WI38 (cell line): ENCODE results near the gene DHDH.
A peak's percentile ranks its signal among the peaks of the same experiment; 100 is the strongest.

Experiments used
- H3K4me3 ChIP-seq: 2 replicates; pipeline ENCODE4 v1.5.1; 2011; ENCODE audit warnings: low read depth, mild to moderate bottlenecking, control low read depth, low read length
- TF ChIP-seq, protein P1 (sequence below): IDR thresholded peaks from 2 replicates; pipeline ENCODE4 v1.5.1; 2012; ENCODE audit warnings: low read depth, mild to moderate bottlenecking, control low read depth, low read length

The DHDH gene

DNA sequence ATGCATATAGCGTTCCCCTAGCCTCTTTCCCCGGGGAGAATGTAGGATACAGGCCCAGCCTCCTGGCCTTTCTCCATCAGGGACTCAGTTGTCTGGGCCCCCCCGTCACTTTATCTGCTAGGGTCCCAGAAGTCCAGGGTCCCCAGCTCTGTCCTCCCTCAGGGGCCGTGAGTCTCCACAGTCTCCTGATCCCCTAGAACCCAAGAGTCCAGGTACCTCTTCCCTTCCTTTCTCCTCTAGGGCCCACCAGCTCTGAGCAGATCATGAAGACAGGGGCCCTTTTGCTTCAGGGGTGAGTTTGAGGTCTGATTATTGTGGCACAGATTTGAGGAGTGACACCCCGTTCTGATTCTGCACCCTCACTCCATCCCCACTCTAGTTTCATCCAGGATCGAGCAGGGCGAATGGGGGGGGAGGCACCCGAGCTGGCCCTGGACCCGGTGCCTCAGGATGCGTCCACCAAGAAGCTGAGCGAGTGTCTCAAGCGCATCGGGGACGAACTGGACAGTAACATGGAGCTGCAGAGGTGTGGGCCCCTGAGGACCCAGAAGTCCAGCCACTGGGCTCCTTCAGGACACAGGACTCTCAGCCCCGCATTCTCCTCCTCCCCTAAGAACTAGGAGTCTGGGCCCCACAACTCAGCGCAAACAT is 21.9 kb downstream of the DHDH start:
- TF ChIP-seq, protein P1, sequence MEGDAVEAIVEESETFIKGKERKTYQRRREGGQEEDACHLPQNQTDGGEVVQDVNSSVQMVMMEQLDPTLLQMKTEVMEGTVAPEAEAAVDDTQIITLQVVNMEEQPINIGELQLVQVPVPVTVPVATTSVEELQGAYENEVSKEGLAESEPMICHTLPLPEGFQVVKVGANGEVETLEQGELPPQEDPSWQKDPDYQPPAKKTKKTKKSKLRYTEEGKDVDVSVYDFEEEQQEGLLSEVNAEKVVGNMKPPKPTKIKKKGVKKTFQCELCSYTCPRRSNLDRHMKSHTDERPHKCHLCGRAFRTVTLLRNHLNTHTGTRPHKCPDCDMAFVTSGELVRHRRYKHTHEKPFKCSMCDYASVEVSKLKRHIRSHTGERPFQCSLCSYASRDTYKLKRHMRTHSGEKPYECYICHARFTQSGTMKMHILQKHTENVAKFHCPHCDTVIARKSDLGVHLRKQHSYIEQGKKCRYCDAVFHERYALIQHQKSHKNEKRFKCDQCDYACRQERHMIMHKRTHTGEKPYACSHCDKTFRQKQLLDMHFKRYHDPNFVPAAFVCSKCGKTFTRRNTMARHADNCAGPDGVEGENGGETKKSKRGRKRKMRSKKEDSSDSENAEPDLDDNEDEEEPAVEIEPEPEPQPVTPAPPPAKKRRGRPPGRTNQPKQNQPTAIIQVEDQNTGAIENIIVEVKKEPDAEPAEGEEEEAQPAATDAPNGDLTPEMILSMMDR = no peak
- peak overlapping the region; percentile 94 for H3K4me3 ChIP-seq

- no peak overlapping the region for H3K4me3 ChIP-seq
- TF ChIP-seq, protein P1 = no peak
Measured at GRCh38 chr19:48958006-48958405, 24.5 kb downstream of the DHDH start.

DNA sequence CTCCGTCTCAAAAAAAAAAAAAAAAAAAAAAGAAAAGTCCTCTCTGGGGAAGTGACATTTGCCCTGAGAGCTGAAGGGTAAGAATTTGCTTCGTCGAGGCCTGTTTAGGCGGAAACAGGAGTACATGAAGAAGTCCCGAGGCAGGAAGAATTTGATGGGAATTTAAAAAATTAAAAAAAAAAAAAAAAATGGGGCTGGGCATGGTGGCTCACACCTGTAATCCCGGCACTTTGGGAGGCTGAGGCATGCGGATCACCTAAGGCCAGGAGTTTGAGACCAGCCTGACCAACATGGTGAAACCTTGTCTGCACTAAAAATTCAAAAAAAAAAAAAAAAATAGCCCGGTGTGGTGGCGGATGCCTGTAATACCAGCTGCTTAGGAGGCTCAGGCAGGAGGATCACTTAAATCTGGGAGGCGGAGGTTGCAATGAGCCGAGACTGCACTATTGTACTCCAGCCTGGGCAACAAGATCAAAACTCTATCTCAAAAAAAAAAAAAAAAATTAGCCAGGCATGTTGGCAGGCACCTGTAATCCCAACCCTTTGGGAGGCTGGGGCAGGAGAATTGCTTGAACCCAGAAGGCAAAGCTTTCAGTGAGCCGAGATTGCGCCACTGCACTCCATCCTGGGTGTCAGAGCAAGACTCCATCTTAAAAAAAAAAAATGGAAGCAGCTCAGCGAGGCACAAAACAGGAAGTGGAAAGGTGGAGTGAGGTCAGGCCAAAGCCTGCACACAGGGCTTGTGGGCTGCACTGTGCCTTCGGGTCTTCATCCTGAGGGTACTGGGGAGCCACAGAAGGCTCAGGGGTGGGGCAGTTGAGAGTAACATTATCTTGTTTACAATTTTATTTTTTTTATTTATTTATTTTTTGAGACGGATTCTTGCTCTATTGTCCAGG is 26.1 kb downstream of the DHDH start:
- TF ChIP-seq, protein P1 = no peak

GRCh38 chr19:48961051-48961649 is 27.7 kb downstream of the DHDH start:
- TF ChIP-seq, protein P1 = no peak
- no peak overlapping the region for H3K4me3 ChIP-seq

More for the DNA sequence above, 26.1 kb downstream of the DHDH start:
- no peak overlapping the region for H3K4me3 ChIP-seq

DNA sequence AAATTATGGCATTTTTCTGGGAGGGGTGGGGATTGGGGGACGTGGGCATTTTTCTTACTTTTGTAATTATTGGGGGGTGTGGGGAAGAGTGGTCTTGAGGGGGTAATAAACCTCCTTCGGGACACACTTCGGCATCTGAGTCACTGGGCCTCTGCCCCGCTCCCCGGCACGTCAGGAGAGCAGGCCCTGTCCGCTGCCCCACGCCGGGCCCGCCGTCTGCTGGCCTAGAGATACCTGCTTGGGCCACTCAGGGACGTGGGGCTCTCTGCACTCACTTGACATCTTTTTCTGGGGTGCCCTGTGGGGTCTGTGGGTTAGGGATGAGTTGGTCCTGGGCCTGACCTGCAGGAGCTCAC is 28.2 kb downstream of the DHDH start:
- no peak overlapping the region for H3K4me3 ChIP-seq
- TF ChIP-seq, protein P1 = no peak

DNA sequence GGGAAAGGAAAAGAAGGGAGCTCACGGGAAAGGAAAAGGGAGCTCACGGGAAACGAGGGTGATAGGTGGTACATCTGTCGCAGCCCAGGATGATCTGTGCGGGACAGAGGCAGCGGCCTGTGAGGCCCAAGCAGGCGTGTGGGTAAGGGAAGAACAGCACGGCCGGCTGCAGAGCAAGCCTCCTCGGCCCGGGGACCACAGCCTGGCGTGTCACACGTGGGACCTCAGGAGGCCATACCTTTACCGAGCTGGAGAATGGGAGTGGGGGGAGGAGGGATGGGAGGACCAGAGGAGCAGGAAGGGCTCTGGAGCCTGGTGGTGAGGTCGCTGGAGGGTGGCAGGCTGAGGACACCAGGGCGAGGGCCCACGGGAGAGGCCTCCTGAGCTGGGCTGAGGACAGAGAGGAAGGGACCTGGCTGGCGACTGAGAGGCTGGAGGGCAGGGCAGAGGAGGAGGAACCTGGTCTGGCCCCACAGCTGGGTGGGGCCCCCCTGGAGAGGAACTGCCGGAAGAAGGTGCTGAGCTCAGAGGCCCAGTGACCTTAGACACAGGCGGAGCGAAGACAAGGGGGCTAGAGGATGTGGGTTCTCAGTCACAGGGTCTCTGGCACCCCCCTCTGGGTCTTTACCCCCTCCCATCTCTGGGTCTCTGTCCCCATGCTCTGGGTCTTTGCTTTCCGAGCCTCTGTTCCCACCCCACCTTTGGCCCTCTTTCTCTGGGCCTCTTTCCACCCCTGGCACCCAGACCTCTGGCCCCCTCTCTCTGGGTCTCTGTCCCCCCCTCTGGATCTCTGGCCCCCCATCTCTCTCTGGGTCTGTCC is 28.7 kb downstream of the DHDH start:
- TF ChIP-seq, protein P1 = no peak
- H3K4me3 ChIP-seq = no peak overlapping the region
